ENCODE measurements around the gene NR2F1. TPM values are rescaled to one million over a fixed set of nuclear protein-coding genes. Genes with fewer than 3 reads are reported as not detected.
A peak's percentile ranks its signal among the peaks of the same experiment; 100 is the strongest.

The NR2F1 gene
- total RNA-seq, 1 experiment from 2014 or later: 51.2 TPM

DNA sequence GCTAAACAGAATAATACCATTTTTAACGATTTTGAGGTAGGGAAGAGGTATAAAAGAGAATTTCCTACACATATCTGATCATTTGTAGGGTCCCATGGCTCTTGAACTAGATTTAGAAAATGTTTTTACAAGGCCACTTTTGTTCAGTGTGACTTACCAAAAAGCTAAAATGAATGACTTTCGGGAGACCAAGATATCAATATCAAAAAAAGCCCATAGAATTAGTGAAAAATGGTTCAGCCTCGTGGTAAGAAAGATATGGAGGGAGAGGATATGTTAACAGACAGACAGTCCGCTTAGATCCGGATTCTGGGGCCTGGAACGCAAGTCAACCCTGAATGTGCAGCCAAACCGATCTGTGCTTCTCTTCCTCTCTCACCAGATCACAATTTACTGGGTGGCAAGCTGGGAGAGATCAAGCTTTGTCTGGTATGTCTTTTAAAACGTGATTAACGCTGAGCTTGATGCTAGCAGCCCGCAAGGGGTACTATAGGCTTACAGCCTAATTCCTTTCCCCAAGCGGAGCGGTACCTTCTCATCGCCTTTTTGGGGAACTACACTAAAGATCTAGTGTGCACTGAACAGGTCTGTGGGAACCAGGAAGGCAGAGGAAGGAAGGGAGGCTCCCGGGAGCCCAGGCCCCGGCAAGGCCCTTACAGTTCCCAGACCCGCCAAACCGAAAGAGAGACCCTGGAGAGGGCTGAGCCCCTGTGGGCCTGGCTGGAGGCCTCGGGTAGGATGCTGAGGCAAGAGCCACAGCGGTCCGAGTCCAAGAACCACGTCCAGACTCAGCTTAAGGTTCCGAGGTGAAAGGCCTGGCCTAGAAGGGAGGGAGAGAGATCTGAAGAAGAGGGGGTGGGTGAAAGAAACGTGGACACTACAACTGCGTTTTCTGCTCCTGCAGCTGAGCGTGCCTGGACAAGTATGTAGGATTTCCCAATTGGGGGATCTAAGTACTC lies 4.9 kb upstream of the NR2F1 start:
- Histone ChIP-seq H3K27me3 (ENCODE audit: insufficient read depth, low read length) (no peaks in the 10 kb centered on the region), H3K9ac (ENCODE audit: low read length) (no peak overlapping the region), H2AFZ (ENCODE audit: low read depth, low read length, poor library complexity, severe bottlenecking) (no peak overlapping the region), H3K36me3 (ENCODE audit: control insufficient read depth in 1 of 2, insufficient read depth in 2 of 2, low read length in 2 of 2) (no peaks in the 10 kb centered on the region), H3K4me3 (replicated peaks in 1 of 2; ENCODE audit: low read depth in 1 of 2, low read length in 2 of 2) (no peak overlapping the region), H3K79me2 (ENCODE audit: insufficient read depth, low read length) (no peaks in the 10 kb centered on the region), H3K4me2 (ENCODE audit: low read length) (no peak overlapping the region), H3K27ac (ENCODE audit: low read depth, low read length) (peak overlapping the region; percentile 38; the same call in 1 of the 2 replicates), H3K9me2 (ENCODE audit: insufficient read depth) (no peaks in the 10 kb centered on the region), H3K9me3 (ENCODE audit: control insufficient read depth in 1 of 2, insufficient read depth in 1 of 2, low read depth in 1 of 2, low read length in 2 of 2) (no peaks in the 10 kb centered on the region), H4K20me1 (ENCODE audit: insufficient read depth) (no peaks in the 10 kb centered on the region), H3K4me1 (ENCODE audit: control insufficient read depth in 1 of 2, insufficient read depth in 2 of 2, low read length in 2 of 2) (peaks cover 23 to 24% of the 10 kb centered on the region in 2 experiments)
- ChIA-PET POLR2A (no interaction called here), CTCF (interaction anchor here (0.9 kb wide), 1 partner anchor 224 kb away, joined by 3 read pairs; no protein-coding TSS in a partner anchor), RAD21 (ENCODE audit: low non-redundant PET in 1 of 2, low total read pairs in 2 of 2, uncharacterized antibody in 2 of 2, unreplicated experiment in 2 of 2) (no interaction called here)
- TF ChIP-seq JUND (IDR thresholded peaks at IDR 0.05) (no peak), SIN3A (IDR thresholded peaks at IDR 0.05; ENCODE audit: low read depth) (no peak), FOSL1 (IDR thresholded peaks at IDR 0.05; ENCODE audit: low read depth) (no peak), YY1 (IDR thresholded peaks at IDR 0.05; ENCODE audit: extremely low read depth, insufficient replicate concordance, low read depth, low read length) (no peak), ZNF274 (IDR thresholded peaks at IDR 0.05; ENCODE audit: low read depth, low read length) (no peak), CEBPB (IDR thresholded peaks at IDR 0.05; ENCODE audit: low read depth) (no peak)
- TF ChIP-seq, protein P1, sequence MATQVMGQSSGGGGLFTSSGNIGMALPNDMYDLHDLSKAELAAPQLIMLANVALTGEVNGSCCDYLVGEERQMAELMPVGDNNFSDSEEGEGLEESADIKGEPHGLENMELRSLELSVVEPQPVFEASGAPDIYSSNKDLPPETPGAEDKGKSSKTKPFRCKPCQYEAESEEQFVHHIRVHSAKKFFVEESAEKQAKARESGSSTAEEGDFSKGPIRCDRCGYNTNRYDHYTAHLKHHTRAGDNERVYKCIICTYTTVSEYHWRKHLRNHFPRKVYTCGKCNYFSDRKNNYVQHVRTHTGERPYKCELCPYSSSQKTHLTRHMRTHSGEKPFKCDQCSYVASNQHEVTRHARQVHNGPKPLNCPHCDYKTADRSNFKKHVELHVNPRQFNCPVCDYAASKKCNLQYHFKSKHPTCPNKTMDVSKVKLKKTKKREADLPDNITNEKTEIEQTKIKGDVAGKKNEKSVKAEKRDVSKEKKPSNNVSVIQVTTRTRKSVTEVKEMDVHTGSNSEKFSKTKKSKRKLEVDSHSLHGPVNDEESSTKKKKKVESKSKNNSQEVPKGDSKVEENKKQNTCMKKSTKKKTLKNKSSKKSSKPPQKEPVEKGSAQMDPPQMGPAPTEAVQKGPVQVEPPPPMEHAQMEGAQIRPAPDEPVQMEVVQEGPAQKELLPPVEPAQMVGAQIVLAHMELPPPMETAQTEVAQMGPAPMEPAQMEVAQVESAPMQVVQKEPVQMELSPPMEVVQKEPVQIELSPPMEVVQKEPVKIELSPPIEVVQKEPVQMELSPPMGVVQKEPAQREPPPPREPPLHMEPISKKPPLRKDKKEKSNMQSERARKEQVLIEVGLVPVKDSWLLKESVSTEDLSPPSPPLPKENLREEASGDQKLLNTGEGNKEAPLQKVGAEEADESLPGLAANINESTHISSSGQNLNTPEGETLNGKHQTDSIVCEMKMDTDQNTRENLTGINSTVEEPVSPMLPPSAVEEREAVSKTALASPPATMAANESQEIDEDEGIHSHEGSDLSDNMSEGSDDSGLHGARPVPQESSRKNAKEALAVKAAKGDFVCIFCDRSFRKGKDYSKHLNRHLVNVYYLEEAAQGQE (IDR thresholded peaks at IDR 0.05; ENCODE audit: low read depth): no peak
- TF ChIP-seq, protein P2, sequence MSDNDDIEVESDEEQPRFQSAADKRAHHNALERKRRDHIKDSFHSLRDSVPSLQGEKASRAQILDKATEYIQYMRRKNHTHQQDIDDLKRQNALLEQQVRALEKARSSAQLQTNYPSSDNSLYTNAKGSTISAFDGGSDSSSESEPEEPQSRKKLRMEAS (IDR thresholded peaks at IDR 0.05): no peak
- TF ChIP-seq, protein P3, sequence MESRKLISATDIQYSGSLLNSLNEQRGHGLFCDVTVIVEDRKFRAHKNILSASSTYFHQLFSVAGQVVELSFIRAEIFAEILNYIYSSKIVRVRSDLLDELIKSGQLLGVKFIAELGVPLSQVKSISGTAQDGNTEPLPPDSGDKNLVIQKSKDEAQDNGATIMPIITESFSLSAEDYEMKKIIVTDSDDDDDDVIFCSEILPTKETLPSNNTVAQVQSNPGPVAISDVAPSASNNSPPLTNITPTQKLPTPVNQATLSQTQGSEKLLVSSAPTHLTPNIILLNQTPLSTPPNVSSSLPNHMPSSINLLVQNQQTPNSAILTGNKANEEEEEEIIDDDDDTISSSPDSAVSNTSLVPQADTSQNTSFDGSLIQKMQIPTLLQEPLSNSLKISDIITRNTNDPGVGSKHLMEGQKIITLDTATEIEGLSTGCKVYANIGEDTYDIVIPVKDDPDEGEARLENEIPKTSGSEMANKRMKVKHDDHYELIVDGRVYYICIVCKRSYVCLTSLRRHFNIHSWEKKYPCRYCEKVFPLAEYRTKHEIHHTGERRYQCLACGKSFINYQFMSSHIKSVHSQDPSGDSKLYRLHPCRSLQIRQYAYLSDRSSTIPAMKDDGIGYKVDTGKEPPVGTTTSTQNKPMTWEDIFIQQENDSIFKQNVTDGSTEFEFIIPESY (IDR thresholded peaks at IDR 0.05; ENCODE audit: extremely low read depth, insufficient replicate concordance, low read length): no peak
- TF ChIP-seq, protein P4, sequence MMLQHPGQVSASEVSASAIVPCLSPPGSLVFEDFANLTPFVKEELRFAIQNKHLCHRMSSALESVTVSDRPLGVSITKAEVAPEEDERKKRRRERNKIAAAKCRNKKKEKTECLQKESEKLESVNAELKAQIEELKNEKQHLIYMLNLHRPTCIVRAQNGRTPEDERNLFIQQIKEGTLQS (IDR thresholded peaks at IDR 0.05): no peak
- intact Hi-C loops (cut with micrococcal nuclease): no loop called here
- BruUV-seq (replicated peaks): no TSS peak
- DNase-seq (ENCODE audit: low read depth, low spot score): no peak
- no peak for ATAC-seq

All from HCT116 (cell line).